Panc1 (cell line): ENCODE measurements around the gene PEAK3. TPM values are rescaled to one million over a fixed set of nuclear protein-coding genes. Genes with fewer than 3 reads are reported as not detected.

ENCODE experiments used
- ATAC-seq: fragments of 200-7000 bp; cut with Tn5 transposase; 2 replicates; pipeline ENCODE4 v1.9.1; 2020; ENCODE audit warnings: mild to moderate bottlenecking, moderate library complexity
- BruUV-seq: library from RNA; stranded (reverse); fragments of 400-500 nt; replicated peaks from 2 replicates; lab custom pipeline; 2021; lab: Mats Ljungman, UMichigan
- CTCF ChIA-PET: fragments of 300-600 bp; sonication (Branson Sonifier 250); formaldehyde crosslinking; loops from one replicate; lab custom pipeline; 2022; ENCODE audit warnings: antibody characterized with exemption; lab: Charles Lee
- POLR2A ChIA-PET: fragments of 300-600 bp; sonication (Branson Sonifier 250); formaldehyde crosslinking; loops from one replicate; lab custom pipeline; 2022; ENCODE audit warnings: antibody characterized with exemption; lab: Charles Lee
- DNase-seq: peaks from one replicate; pipeline ENCODE4 v3.0.0-alpha.2; 2010; ENCODE audit warnings: low read depth, low spot score
- H3K27ac ChIP-seq: 2 replicates; pipeline ENCODE4 v1.5.1; 2011; ENCODE audit warnings: mild to moderate bottlenecking, low read length, inconsistent platforms
- H3K27me3 ChIP-seq: fragments of 200-500 bp; sonication (Bioruptor generic); 2 replicates; pipeline ENCODE4 v1.6.0; 2014; ENCODE audit warnings: low read length, inconsistent platforms; ENCODE audit not compliant: control insufficient read depth, insufficient read depth
- H3K36me3 ChIP-seq: fragments of 200-500 bp; sonication (Bioruptor generic); 2 replicates; pipeline ENCODE4 v1.5.1; 2014; ENCODE audit warnings: inconsistent platforms, mild to moderate bottlenecking, low read length, moderate library complexity; ENCODE audit not compliant: control insufficient read depth, insufficient read depth
- H3K4me1 ChIP-seq: 2 replicates; pipeline ENCODE4 v1.5.1; 2011; ENCODE audit warnings: inconsistent platforms, mild to moderate bottlenecking, low read length, moderate library complexity; ENCODE audit not compliant: control insufficient read depth, insufficient read depth
- H3K4me3 ChIP-seq, 2 experiments: 2 replicates each; pipeline ENCODE4 v1.5.1; 2011 to 2012; ENCODE audit warnings: low read depth in 2 of 2, low read length in 2 of 2, mild to moderate bottlenecking in 2 of 2, inconsistent platforms in 1 of 2, moderate library complexity in 1 of 2
- H3K9me3 ChIP-seq: fragments of 200-500 bp; sonication (Bioruptor generic); 2 replicates; pipeline ENCODE4 v1.5.1; 2014; ENCODE audit warnings: low read depth, mild to moderate bottlenecking, inconsistent platforms, low read length, moderate library complexity; ENCODE audit not compliant: control insufficient read depth, insufficient read depth
- POLR2AphosphoS5 ChIP-seq: IDR thresholded peaks from 2 replicates; pipeline ENCODE4 v1.6.1; 2012; ENCODE audit warnings: mild to moderate bottlenecking, low read depth, low read length, moderate library complexity
- SIN3A ChIP-seq: IDR thresholded peaks from 2 replicates; pipeline ENCODE4 v1.6.1; 2012; ENCODE audit warnings: low read depth, mild to moderate bottlenecking, low read length, moderate library complexity, borderline replicate concordance; ENCODE audit not compliant: insufficient read depth
- TCF7L2 ChIP-seq: IDR thresholded peaks from 2 replicates; pipeline ENCODE4 v1.6.1; 2011; ENCODE audit warnings: mild to moderate bottlenecking, low read depth, low read length, inconsistent platforms
- in situ Hi-C: cut with HindIII; loops from 2 replicates; pipeline ENCODE4 v1.10.0; 2016; ENCODE audit warnings: low sequenced_read_pairs, low pct_unique_long_range_greater_than_20kb
- intact Hi-C: fragments of 100-400 bp; cut with micrococcal nuclease; formaldehyde crosslinking; loops from one replicate; pipeline ENCODE4 v1.10.0; 2022; ENCODE audit not compliant: unreplicated experiment
- total RNA-seq: library from RNA; stranded (reverse); gene quantifications from one replicate; pipeline ENCODE4 v1.2.1, GENCODE V29; 2021; ENCODE audit not compliant: unreplicated experiment
- TF ChIP-seq, protein P1 (sequence below), 2 experiments: IDR thresholded peaks; 2 replicates each; pipeline ENCODE4 v1.6.1; 2011 to 2012; ENCODE audit warnings: low read depth in 2 of 2, control low read depth in 1 of 2, low read length in 1 of 2, mild to moderate bottlenecking in 1 of 2, moderate library complexity in 1 of 2; ENCODE audit not compliant: insufficient read depth in 1 of 2
- TF ChIP-seq, protein P2 (sequence below): fragments of 450-650 bp; IDR thresholded peaks from 2 replicates; pipeline ENCODE4 v1.5.1; 2017; ENCODE audit warnings: mild to moderate bottlenecking

Gene PEAK3
- total RNA-seq, 1 experiment from 2014 or later, result not detected

DNA sequence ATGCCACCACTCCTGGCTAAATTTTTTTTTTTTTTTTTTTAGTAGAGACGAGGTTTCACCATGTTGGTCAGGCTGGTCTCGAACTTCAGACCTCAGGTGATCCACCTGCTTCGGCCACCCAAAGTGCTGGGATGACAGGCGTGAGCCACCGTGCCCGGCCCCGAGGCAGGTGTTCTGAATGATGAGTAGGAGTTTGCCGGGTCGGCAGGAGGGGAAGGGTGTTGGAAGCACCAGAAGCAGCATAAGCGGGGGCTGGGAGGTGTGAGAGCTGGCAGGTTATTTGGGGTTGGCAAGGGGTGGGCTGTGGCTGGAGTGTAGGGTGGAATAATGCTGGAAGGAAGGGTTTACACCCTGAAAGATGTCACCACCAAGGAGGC lies 48.3 kb upstream of the PEAK3 start:
- ChIA-PET CTCF (interaction anchor here (0.6 to 1.1 kb wide), 2 partner anchors 14 to 91 kb away, joined by 3 read pairs; no protein-coding TSS in a partner anchor), POLR2A (interaction anchor here (0.6 kb wide), 1 partner anchor 33 kb away, joined by 5 read pairs; no protein-coding TSS in a partner anchor)
- in situ Hi-C loops (no loop called here), intact Hi-C loops (no loop called here)
- DNase-seq (no peak), ATAC-seq (no peak)
- H3K27me3 ChIP-seq, result no peaks in the 10 kb centered on the region
- peaks cover 14% of the 10 kb centered on the region for H3K4me1 ChIP-seq
- no TSS peak for BruUV-seq
- H3K9me3 ChIP-seq, result no peaks in the 10 kb centered on the region
- H3K36me3 ChIP-seq, result peaks cover 3% of the 10 kb centered on the region; the same call in 1 of the 2 replicates
- TF ChIP-seq POLR2AphosphoS5 (no peak), TCF7L2 (no peak), SIN3A (no peak)
- TF ChIP-seq, protein P1, sequence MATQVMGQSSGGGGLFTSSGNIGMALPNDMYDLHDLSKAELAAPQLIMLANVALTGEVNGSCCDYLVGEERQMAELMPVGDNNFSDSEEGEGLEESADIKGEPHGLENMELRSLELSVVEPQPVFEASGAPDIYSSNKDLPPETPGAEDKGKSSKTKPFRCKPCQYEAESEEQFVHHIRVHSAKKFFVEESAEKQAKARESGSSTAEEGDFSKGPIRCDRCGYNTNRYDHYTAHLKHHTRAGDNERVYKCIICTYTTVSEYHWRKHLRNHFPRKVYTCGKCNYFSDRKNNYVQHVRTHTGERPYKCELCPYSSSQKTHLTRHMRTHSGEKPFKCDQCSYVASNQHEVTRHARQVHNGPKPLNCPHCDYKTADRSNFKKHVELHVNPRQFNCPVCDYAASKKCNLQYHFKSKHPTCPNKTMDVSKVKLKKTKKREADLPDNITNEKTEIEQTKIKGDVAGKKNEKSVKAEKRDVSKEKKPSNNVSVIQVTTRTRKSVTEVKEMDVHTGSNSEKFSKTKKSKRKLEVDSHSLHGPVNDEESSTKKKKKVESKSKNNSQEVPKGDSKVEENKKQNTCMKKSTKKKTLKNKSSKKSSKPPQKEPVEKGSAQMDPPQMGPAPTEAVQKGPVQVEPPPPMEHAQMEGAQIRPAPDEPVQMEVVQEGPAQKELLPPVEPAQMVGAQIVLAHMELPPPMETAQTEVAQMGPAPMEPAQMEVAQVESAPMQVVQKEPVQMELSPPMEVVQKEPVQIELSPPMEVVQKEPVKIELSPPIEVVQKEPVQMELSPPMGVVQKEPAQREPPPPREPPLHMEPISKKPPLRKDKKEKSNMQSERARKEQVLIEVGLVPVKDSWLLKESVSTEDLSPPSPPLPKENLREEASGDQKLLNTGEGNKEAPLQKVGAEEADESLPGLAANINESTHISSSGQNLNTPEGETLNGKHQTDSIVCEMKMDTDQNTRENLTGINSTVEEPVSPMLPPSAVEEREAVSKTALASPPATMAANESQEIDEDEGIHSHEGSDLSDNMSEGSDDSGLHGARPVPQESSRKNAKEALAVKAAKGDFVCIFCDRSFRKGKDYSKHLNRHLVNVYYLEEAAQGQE (IDR thresholded peaks at IDR 0.05; ENCODE audit: insufficient read depth in 1 of 2, low read depth in 2 of 2, low read length in 1 of 2), result no peak
- TF ChIP-seq, protein P2, sequence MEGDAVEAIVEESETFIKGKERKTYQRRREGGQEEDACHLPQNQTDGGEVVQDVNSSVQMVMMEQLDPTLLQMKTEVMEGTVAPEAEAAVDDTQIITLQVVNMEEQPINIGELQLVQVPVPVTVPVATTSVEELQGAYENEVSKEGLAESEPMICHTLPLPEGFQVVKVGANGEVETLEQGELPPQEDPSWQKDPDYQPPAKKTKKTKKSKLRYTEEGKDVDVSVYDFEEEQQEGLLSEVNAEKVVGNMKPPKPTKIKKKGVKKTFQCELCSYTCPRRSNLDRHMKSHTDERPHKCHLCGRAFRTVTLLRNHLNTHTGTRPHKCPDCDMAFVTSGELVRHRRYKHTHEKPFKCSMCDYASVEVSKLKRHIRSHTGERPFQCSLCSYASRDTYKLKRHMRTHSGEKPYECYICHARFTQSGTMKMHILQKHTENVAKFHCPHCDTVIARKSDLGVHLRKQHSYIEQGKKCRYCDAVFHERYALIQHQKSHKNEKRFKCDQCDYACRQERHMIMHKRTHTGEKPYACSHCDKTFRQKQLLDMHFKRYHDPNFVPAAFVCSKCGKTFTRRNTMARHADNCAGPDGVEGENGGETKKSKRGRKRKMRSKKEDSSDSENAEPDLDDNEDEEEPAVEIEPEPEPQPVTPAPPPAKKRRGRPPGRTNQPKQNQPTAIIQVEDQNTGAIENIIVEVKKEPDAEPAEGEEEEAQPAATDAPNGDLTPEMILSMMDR, result no peak
- H3K27ac ChIP-seq, result no peak overlapping the region
- no peak overlapping the region for H3K4me3 ChIP-seq

DNA sequence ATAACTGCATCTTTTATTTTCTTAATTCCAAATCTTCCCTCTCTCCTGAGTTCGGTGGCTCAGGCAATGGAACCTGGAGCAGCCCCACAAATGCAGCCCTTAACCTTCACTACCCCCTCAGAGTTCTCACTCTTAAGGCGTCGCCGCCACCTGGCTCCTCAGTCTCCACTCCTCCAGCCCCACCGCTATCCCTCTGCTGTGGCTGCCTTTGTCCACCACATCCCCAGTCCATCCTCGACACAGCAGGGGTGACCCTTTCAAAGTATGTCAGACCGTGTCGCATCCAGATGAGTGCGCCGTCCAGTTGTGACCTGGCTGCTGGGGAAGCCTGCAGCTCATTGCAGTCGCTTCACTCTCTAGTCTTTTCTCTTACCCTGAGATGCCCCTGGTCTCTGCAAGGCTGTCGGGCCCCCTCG lies 47.5 kb upstream of the PEAK3 start:
- in situ Hi-C loops (no loop called here), intact Hi-C loops (no loop called here)
- H3K27me3 ChIP-seq, result no peaks in the 10 kb centered on the region
- CTCF ChIA-PET, result interaction anchor here (0.6 to 1.1 kb wide), 3 partner anchors 13 to 169 kb away, joined by 3 to 6 read pairs (median 3); no protein-coding TSS in a partner anchor
- peak overlapping the region; percentile 85 to 93 for H3K4me3 ChIP-seq
- POLR2A ChIA-PET, result interaction anchor here (0.6 kb wide), 1 partner anchor 34 kb away, joined by 5 read pairs; no protein-coding TSS in a partner anchor
- peaks cover 14% of the 10 kb centered on the region for H3K4me1 ChIP-seq
- peaks cover 3% of the 10 kb centered on the region; the same call in 1 of the 2 replicates for H3K36me3 ChIP-seq
- no peak for ATAC-seq
- DNase-seq, result no peak
- peak overlapping the region; percentile 93 for H3K27ac ChIP-seq
- no TSS peak for BruUV-seq
- H3K9me3 ChIP-seq, result no peaks in the 10 kb centered on the region
- TF ChIP-seq SIN3A (no peak), TCF7L2 (no peak), POLR2AphosphoS5 (no peak)
- TF ChIP-seq, protein P2, result no peak
- TF ChIP-seq, protein P1 (IDR thresholded peaks at IDR 0.05; ENCODE audit: insufficient read depth in 1 of 2, low read depth in 2 of 2, low read length in 1 of 2), result no peak
